Measurements from ENCODE around the gene LSAMP. TPM values are rescaled to one million over a fixed set of nuclear protein-coding genes. Genes with fewer than 3 reads are reported as not detected.

The LSAMP gene
- total RNA-seq, 1 donor from 2014 or later, result 64.9 TPM

DNA sequence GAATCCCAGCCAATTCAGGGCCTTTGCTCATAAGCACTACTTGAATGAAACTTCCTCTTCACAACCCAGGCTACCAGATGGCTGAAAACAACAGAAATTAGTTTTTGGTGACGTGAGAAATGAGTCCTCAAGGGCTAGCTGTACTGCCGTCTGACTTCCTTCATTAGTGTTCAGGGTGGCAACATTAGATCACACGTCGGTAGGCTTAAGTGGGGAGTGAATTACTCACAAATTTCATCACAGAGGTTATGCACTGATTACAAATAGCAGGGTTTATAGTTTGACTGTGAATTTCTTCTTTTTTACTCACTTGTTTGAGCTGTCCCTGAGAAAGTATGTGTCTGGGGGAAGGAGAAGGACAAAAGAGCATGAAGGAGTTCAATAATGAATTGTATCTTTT lies 424.8 kb downstream of the LSAMP start:
- no peaks in the 10 kb centered on the region for H3K27me3 Mint-ChIP-seq
- H3K4me3 Mint-ChIP-seq, result no peak overlapping the region
- no peak overlapping the region for H3K27ac Mint-ChIP-seq
- H3K9me3 Mint-ChIP-seq, result no peaks in the 10 kb centered on the region
- peaks cover 14% of the 10 kb centered on the region for H3K4me1 Mint-ChIP-seq (ENCODE audit: unreplicated experiment)
- DNase-seq (ENCODE audit: extremely low spot score, unreplicated experiment), result no peak
- H3K36me3 Mint-ChIP-seq, result no peaks in the 10 kb centered on the region
- TF ChIP-seq, protein P1, sequence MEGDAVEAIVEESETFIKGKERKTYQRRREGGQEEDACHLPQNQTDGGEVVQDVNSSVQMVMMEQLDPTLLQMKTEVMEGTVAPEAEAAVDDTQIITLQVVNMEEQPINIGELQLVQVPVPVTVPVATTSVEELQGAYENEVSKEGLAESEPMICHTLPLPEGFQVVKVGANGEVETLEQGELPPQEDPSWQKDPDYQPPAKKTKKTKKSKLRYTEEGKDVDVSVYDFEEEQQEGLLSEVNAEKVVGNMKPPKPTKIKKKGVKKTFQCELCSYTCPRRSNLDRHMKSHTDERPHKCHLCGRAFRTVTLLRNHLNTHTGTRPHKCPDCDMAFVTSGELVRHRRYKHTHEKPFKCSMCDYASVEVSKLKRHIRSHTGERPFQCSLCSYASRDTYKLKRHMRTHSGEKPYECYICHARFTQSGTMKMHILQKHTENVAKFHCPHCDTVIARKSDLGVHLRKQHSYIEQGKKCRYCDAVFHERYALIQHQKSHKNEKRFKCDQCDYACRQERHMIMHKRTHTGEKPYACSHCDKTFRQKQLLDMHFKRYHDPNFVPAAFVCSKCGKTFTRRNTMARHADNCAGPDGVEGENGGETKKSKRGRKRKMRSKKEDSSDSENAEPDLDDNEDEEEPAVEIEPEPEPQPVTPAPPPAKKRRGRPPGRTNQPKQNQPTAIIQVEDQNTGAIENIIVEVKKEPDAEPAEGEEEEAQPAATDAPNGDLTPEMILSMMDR (conservative IDR thresholded peaks at IDR 0.05), result no peak

DNA sequence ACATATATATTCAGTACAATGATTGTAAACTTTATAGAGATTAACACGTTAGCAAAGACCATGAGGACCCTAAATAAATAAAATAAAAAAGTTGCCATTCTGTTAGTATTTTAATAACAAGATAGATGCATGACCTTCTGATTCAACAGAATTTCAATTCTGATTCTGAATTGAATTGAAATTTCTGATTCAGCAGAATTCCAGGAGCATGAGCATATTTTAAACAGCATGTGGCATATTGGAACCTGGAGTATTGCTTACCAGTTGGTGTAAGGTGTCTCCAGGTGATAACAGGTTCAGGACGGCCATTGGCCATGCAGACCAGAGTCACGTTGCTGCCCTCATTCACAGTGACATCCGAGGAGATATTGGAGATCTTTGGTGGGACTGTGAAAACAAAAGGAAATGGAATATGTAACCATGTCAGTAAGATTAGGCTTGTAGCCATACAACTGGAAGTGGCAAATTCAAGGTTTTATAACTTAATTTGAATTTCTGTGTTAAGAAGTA lies 426.0 kb downstream of the LSAMP start:
- Mint-ChIP-seq H3K9me3 (no peaks in the 10 kb centered on the region), H3K27me3 (no peaks in the 10 kb centered on the region), H3K4me1 (ENCODE audit: unreplicated experiment) (peaks cover 18% of the 10 kb centered on the region), H3K27ac (no peak overlapping the region), H3K36me3 (no peaks in the 10 kb centered on the region), H3K4me3 (no peak overlapping the region)
- TF ChIP-seq, protein P1 (conservative IDR thresholded peaks at IDR 0.05), result no peak
- DNase-seq (ENCODE audit: extremely low spot score, unreplicated experiment), result no peak

DNA sequence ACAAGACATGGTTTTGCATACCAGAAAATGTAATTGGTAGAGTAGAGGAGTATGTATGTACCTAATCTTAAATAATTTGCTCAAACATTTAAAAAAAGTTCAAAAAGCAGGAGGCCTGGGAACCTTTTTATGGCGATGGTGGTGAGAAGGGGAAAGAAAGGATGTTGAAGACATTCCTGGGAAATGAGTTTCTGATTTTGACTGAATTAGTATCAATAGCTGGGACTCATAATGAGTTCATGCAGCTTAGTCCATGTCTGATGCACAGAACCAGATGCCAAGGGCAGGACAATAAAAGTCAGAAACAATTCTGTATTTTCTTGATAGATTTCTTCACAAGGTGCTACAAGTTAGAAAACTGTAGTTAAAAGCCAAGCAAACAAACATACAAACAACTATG lies 426.6 kb downstream of the LSAMP start:
- H3K27me3 Mint-ChIP-seq, result no peaks in the 10 kb centered on the region
- DNase-seq (ENCODE audit: extremely low spot score, unreplicated experiment), result no peak

DNA sequence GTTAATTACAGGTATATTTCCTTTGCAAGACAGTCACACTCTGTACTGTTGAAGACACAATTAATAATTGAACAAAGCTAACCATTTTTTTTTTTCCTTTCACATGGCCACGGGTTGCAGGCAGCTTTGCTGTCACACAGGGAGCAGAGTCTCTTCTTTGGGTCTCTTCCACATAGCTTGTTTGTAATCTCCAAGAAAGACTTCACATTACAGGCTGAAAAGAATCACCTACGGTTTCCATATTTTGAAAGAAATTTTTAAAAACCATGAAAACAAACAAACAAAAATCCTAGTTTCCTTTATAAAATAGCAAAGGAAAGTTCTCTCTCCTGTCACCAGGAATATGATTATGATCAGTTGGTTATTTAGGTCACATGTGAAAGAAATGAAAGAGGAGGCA lies 429.4 kb downstream of the LSAMP start:
- no peak overlapping the region for H3K27ac Mint-ChIP-seq
- no peak for DNase-seq (ENCODE audit: extremely low spot score, unreplicated experiment)
- H3K36me3 Mint-ChIP-seq, result peaks cover 5% of the 10 kb centered on the region
- no peaks in the 10 kb centered on the region for H3K27me3 Mint-ChIP-seq
- no peaks in the 10 kb centered on the region for H3K9me3 Mint-ChIP-seq
- H3K4me3 Mint-ChIP-seq, result no peak overlapping the region
- TF ChIP-seq, protein P1 (conservative IDR thresholded peaks at IDR 0.05), result no peak
- H3K4me1 Mint-ChIP-seq (ENCODE audit: unreplicated experiment), result peaks cover 17% of the 10 kb centered on the region

More for the DNA sequence above, 426.6 kb downstream of the LSAMP start:
- TF ChIP-seq, protein P1 (conservative IDR thresholded peaks at IDR 0.05), result no peak
- H3K27ac Mint-ChIP-seq, result no peak overlapping the region
- no peaks in the 10 kb centered on the region for H3K9me3 Mint-ChIP-seq
- peaks cover 18% of the 10 kb centered on the region for H3K4me1 Mint-ChIP-seq (ENCODE audit: unreplicated experiment)
- no peaks in the 10 kb centered on the region for H3K36me3 Mint-ChIP-seq
- no peak overlapping the region for H3K4me3 Mint-ChIP-seq

DNA sequence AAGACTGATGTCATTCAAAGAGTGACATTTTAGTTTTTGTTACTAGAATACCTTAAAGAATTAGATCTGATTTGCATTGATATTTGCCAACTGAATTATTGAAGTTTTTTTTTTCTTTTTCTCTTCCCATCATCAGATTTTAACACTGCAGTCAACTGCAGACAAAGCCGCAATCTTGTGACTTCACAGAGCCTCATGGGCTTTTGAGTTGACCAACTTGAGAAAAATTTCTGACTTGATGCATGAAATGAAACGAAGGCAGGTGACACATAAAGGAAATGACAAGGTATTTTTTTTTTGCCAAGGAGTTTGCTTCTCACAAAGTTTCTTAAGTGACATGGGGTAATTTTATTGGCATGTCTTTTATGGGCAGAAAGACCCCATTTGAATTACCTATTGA lies 438.3 kb downstream of the LSAMP start:
- DNase-seq (ENCODE audit: extremely low spot score, unreplicated experiment), result no peak
- Mint-ChIP-seq H3K27ac (no peak overlapping the region), H3K36me3 (peaks cover under 1% of the 10 kb centered on the region), H3K27me3 (no peaks in the 10 kb centered on the region), H3K4me3 (no peak overlapping the region), H3K4me1 (ENCODE audit: unreplicated experiment) (peaks cover 12% of the 10 kb centered on the region), H3K9me3 (no peaks in the 10 kb centered on the region)
- TF ChIP-seq, protein P1 (conservative IDR thresholded peaks at IDR 0.05), result no peak

DNA sequence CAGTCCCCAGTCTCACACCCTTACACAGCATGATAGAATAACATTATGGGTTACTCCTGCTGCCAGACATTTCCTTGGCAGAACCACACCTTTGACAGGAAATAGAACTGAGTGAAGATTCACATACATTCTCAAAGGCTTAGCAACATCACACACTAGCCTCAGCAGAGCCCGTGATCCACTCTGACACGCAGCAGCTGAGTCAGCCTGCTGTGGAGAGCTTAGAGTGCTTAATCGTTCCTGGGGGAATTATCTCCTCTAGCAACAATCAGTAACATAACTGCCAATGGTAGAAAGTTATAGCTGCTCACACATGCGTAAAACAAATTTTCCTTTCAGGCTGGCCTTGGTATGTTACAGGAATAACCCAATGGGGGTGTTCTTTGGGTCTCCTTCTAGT lies 439.9 kb downstream of the LSAMP start:
- Mint-ChIP-seq H3K27me3 (no peaks in the 10 kb centered on the region), H3K4me3 (no peak overlapping the region), H3K4me1 (ENCODE audit: unreplicated experiment) (peaks cover 19% of the 10 kb centered on the region), H3K36me3 (no peaks in the 10 kb centered on the region), H3K27ac (no peak overlapping the region), H3K9me3 (no peaks in the 10 kb centered on the region)
- no peak for DNase-seq (ENCODE audit: extremely low spot score, unreplicated experiment)
- TF ChIP-seq, protein P1 (conservative IDR thresholded peaks at IDR 0.05), result no peak

Measured in type B pancreatic cell (in vitro differentiated cells).